Measurements from ENCODE around the gene UBE2K. TPM values are rescaled to one million over a fixed set of nuclear protein-coding genes. Genes with fewer than 3 reads are reported as not detected.
A peak's percentile ranks its signal among the peaks of the same experiment; 100 is the strongest.
"Not testable (repeated sequence)": the region's sequence is repeated elsewhere in the genome, so short reads cannot be mapped to it uniquely, and the experiment has no call there.

Gene UBE2K
- total RNA-seq, 4 donors from 2014 or later = 31.7 to 41.5 (median 34.3) TPM

DNA sequence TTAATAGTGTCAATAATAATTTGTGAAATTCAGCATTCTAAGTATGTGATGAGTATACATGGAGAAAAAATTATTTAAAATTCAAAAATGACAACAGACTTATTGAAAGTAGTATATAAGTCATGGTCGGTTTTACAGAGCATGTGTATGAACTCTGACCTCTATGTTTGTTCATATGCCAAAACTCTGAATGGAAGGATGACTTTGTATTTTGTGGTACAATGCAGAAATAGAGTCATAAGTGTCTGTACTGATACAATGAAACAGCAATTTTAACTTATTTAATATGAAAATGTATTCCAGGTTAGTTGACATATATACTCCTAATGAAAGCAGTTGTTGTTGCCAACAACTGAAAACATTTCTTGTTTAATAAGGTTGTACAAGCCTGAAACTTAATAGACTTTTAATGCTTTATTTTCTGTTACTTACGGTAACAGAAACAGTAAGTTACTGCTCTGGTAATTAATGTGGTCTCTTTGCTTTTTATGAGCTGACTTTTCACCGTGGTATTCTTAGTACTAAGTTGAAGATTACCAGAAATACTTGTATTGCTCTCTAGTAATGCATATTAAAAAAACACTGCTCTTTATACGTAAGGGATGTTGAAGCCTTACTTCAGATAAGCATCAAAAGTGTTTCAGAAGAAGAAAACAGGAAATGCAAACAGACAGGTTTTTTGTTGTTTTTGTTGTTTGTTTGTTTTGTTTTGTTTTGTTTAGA lies 1.9 kb downstream of the UBE2K start:
- intact Hi-C loops (cut with DNase I) = loop anchor here (2.0 to 10.0 kb wide), 4 partner anchors 58 to 277 kb away; partner anchors contain the start of genes PDS5A and UGDH
- WGBS = 9% methylated on average over 4 of the region's 4 CpGs
- peak overlapping the region; percentile 85 to 92 (median 88) for H3K4me3 ChIP-seq
- no peak for DNase-seq (ENCODE audit: extremely low spot score)
- peaks cover 0 to 14% (median 4%) of the 10 kb centered on the region in 4 donors for H3K36me3 ChIP-seq
- TF ChIP-seq EP300 (IDR thresholded peaks at IDR 0.05) (no peak), POLR2AphosphoS5 (IDR thresholded peaks at IDR 0.05) (no peak)
- H3K9me3 ChIP-seq = no peaks in the 10 kb centered on the region
- peaks cover 12 to 55% (median 42%) of the 10 kb centered on the region in 4 donors for H3K4me1 ChIP-seq
- H3K27ac ChIP-seq (replicated peaks in 1 of 4) = no peak overlapping the region
- H3K27me3 ChIP-seq = no peaks in the 10 kb centered on the region

DNA sequence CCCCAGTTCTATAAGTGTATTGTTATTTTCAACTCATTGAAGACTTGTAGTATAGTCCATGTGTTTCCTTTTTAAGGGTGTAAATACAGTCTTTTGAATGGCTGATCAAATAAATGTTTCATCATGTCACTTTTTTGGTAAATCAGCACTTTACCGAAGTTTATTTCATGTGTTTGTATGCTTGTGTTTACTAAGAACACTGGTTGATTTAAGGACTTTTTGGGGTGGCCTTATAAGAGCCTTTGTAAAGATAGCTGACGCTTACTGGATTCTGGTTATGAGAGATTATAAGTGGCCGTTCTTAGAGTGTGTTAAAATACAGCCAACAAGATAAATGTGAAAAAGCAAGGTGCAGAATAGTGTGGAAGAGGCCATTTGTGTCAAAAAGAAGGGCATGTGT lies 2.6 kb downstream of the UBE2K start:
- intact Hi-C loops (cut with DNase I) = no loop called here
- no peak for DNase-seq (ENCODE audit: extremely low spot score)
- Histone ChIP-seq H3K4me3 (peak overlapping the region in 3 of 4 donors; percentile 85 to 92 (median 88)), H3K4me1 (peaks cover 12 to 54% (median 42%) of the 10 kb centered on the region in 4 donors), H3K9me3 (no peaks in the 10 kb centered on the region), H3K27me3 (no peaks in the 10 kb centered on the region), H3K27ac (replicated peaks in 1 of 4) (no peak overlapping the region), H3K36me3 (peaks cover 0 to 14% (median 4%) of the 10 kb centered on the region in 4 donors)
- TF ChIP-seq POLR2AphosphoS5 (IDR thresholded peaks at IDR 0.05) = no peak
- TF ChIP-seq, protein P1, sequence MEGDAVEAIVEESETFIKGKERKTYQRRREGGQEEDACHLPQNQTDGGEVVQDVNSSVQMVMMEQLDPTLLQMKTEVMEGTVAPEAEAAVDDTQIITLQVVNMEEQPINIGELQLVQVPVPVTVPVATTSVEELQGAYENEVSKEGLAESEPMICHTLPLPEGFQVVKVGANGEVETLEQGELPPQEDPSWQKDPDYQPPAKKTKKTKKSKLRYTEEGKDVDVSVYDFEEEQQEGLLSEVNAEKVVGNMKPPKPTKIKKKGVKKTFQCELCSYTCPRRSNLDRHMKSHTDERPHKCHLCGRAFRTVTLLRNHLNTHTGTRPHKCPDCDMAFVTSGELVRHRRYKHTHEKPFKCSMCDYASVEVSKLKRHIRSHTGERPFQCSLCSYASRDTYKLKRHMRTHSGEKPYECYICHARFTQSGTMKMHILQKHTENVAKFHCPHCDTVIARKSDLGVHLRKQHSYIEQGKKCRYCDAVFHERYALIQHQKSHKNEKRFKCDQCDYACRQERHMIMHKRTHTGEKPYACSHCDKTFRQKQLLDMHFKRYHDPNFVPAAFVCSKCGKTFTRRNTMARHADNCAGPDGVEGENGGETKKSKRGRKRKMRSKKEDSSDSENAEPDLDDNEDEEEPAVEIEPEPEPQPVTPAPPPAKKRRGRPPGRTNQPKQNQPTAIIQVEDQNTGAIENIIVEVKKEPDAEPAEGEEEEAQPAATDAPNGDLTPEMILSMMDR (IDR thresholded peaks at IDR 0.05) = no peak
- TF ChIP-seq EP300 (IDR thresholded peaks at IDR 0.05) = no peak
- no peak for TF ChIP-seq POLR2A (IDR thresholded peaks at IDR 0.05; ENCODE audit: low read depth)
- 40% methylated on average over 3 of the region's 3 CpGs for WGBS

DNA sequence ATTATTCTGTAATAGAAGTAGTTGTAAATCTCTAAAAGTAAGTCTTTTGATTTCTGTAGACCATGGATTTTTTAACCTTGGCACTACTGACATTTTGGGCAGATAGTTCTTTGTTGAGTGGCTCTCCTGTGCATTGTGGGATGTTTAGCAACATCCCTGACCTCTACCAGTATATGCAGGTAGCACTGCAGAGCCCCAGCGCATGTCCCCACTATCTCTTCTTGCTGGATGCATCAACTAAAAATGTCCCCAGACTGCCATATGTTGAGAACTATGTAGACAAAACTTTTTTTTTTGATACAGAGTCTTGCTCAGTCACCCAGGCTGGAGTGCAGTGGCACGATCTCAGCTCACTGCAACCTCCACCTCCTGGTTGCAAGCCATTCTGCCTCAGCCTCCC lies 4.8 kb downstream of the UBE2K start:
- no peak overlapping the region for H3K27ac ChIP-seq (replicated peaks in 1 of 4)
- no peaks in the 10 kb centered on the region for H3K27me3 ChIP-seq
- no peak for DNase-seq (ENCODE audit: extremely low spot score)
- H3K9me3 ChIP-seq = no peaks in the 10 kb centered on the region
- H3K4me3 ChIP-seq = no peak overlapping the region
- peaks cover 17 to 55% (median 47%) of the 10 kb centered on the region in 4 donors for H3K4me1 ChIP-seq
- no peak for TF ChIP-seq POLR2A (IDR thresholded peaks at IDR 0.05; ENCODE audit: low read depth)
- no peak for TF ChIP-seq POLR2AphosphoS5 (IDR thresholded peaks at IDR 0.05)
- TF ChIP-seq EP300 (IDR thresholded peaks at IDR 0.05) = no peak
- TF ChIP-seq, protein P1 (IDR thresholded peaks at IDR 0.05) = no peak
- H3K36me3 ChIP-seq = peaks cover 0 to 14% (median 4%) of the 10 kb centered on the region in 4 donors
- 93% methylated on average over 2 of the region's 2 CpGs for WGBS
- intact Hi-C loops (cut with DNase I) = no loop called here

DNA sequence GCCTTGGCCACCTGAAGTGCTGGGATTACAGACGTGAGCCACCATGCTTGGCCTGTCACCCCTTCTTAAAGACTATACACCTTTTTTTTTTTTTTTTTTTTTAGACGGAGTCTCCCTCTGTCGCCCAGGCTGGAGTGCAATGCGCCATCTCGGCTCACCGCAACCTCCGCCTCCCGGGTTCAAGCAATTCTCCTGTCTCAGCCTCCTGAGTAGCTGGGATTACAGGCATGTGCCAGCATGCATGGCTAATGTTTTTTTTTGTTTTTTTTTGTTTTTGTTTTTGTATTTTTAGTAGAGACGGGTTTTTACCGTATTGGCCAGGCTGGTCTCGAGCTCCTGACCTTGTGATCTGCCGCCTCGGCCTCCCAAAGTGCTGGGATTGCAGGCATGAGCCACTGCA lies 6.9 kb downstream of the UBE2K start:
- 94% methylated on average over 13 of the region's 13 CpGs for WGBS
- H3K9me3 ChIP-seq; DNase-seq (ENCODE audit: extremely low spot score); H3K4me3 ChIP-seq; H3K27me3 ChIP-seq; H3K27ac ChIP-seq (replicated peaks in 1 of 4); intact Hi-C loops (cut with DNase I): not testable (repeated sequence)
- peaks cover 29 to 63% (median 58%) of the 10 kb centered on the region in 4 donors for H3K4me1 ChIP-seq
- H3K36me3 ChIP-seq = peaks cover 0 to 14% (median 4%) of the 10 kb centered on the region in 4 donors

DNA sequence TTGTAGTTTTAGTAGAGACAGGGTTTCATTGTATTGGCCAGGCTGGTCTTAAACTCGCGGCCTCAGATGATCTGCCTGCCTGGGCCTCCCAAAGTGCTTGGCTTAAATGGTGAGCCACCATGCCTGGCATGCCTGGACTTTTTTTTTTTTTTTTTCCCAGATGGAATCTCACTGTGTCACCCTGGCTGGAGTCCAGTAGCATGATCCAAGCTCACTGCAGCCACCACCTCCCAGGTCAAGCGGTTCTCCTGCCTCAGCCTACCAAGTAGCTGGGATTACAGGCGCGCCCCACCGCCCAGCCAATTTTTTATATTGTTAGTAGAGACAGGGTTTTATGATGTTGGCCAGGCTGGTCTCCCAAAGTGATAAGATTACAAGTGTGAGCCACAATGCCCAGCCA lies 8.4 kb downstream of the UBE2K start:
- WGBS = 88% methylated on average over 6 of the region's 6 CpGs
- TF ChIP-seq EP300 (IDR thresholded peaks at IDR 0.05) (no peak), POLR2AphosphoS5 (IDR thresholded peaks at IDR 0.05) (peak; percentile 11 to 50), POLR2A (IDR thresholded peaks at IDR 0.05; ENCODE audit: low read depth) (no peak)
- TF ChIP-seq, protein P1 (IDR thresholded peaks at IDR 0.05) = no peak

More for the DNA sequence above, 8.4 kb downstream of the UBE2K start:
- Histone ChIP-seq H3K36me3 (peaks cover 0 to 14% (median 4%) of the 10 kb centered on the region in 4 donors), H3K27me3 (no peaks in the 10 kb centered on the region), H3K27ac (replicated peaks in 1 of 4) (peak overlapping the region; percentile 3 to 65 (median 37)), H3K9me3 (no peaks in the 10 kb centered on the region), H3K4me1 (peaks cover 25 to 56% (median 48%) of the 10 kb centered on the region in 4 donors), H3K4me3 (no peak overlapping the region)
- intact Hi-C loops (cut with DNase I) = no loop called here
- DNase-seq (ENCODE audit: extremely low spot score) = no peak

All from esophagus muscularis mucosa (tissue), 4 donors.